Measurements from ENCODE around the gene MSX2.

MSX2 gene

DNA sequence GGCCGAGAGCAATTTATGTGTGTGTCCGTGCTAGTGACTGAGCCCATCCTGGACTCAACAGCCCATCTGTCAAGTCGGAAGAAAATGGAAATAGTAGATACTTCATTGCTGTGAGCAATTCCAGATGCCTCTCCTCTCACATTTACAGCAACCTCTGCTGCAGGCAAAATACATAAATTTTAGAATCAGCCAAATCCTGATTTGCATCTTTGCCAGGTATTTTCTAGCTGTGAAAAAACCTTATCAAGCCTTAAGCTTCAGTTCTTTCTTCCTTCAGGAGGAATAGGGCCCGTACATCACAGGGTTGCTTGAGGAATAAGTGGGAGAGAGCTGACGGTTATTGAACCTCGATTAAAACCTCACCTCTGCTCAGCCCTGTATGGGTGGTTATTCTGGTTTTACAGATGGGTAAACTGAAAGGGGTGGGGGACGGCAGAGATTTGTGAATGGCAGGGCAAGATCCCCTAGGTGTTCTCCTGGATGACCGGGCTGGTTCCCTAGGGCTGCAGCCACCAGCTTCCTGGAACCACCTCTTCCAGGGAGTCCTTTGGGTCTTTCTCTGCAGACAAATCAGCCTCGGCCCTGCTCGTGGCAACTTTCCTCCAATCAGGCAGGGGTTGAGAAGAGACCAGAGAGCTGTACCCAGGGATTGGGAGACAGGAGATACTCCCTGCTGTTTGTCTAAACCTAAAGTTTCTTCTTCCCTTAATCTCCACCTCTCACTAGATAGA is 5.3 kb upstream of the MSX2 start:
- no peak for DNase-seq (ENCODE audit: low read depth in 2 of 2)

DNA sequence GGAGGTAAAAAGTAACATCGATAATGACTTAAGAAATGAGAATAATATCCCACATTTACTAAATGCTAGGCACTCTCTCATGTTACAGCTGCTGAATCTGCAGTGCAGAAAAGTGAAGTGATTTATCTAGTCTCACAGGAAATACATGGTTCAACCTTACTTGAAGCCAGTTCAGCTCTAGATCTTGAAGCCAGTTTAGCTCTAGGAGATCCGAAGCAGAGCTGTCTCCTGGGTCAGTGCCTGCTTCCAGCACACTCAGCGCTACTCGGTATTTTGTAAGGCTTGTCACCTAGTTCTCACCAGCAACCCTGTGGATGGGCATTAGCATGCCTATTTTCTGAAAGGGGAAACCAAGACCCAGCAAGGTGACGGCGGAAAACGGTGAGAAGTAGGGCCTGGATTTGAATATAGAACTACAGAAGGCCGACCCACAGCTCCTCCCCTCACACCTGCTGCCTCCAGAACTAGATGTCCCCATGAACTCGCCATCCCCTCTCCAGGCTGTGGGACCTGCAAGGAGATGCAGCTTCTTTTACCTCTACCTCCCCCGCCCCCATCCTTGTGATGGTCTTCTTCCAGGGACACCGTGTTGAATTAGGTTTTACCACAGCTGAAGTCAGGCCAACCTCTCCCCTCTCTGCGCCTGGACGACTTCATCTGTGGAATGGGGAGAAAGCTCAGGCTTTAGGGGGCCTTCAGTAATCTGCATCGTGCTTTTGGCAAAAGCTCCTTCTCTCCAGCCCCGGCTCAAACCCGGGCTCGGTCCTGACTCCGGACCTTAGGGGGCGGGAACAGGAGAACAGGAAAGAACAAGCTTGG is 4.4 kb upstream of the MSX2 start:
- no peak for DNase-seq (ENCODE audit: low read depth in 2 of 2)

DNA sequence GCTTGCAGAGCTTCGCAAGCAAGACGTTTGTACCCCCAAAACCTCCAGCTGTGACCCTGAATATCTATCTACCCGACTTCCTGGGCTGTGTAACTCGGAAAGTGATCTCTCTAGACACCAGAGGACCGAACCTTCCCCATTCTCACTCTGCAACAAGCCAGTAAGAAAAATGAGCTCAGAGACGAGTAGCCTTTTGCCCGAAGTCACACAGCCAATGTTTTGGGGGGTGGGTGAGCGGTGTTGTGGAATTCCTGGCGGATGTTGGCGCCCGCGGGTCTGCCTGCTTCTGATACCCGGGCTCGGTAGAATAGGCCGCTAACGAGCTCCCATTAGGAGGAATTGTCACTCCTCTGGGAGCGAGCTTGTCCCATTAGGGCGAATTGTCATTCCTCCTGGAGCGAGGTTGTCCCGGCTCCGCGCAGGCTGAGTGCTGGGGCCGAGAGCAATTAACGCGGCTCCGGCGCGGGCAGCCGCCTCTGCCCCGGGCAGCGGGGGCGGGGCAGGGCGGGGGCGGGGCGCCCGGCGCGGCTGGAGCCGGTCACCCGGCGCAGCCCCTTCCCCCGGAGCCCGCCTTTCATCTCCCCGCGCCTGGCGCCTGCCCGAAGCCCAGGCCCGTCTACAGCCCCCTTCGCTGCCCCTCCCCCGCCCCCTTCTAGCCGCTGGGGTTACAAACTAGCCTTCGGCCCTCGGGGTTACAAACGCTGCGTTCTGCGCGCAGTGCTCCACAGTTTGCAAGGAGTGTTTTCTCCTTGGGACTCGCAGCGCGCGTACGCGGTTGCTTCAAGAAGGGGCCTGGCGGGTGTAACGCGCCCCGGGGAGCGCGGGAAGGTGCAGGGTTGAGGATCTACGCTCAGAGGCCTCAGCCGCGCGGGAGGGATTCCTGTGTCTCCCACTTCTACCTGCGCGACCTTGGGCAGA is 3.5 kb upstream of the MSX2 start:
- no peak for DNase-seq (ENCODE audit: low read depth in 2 of 2)

DNA sequence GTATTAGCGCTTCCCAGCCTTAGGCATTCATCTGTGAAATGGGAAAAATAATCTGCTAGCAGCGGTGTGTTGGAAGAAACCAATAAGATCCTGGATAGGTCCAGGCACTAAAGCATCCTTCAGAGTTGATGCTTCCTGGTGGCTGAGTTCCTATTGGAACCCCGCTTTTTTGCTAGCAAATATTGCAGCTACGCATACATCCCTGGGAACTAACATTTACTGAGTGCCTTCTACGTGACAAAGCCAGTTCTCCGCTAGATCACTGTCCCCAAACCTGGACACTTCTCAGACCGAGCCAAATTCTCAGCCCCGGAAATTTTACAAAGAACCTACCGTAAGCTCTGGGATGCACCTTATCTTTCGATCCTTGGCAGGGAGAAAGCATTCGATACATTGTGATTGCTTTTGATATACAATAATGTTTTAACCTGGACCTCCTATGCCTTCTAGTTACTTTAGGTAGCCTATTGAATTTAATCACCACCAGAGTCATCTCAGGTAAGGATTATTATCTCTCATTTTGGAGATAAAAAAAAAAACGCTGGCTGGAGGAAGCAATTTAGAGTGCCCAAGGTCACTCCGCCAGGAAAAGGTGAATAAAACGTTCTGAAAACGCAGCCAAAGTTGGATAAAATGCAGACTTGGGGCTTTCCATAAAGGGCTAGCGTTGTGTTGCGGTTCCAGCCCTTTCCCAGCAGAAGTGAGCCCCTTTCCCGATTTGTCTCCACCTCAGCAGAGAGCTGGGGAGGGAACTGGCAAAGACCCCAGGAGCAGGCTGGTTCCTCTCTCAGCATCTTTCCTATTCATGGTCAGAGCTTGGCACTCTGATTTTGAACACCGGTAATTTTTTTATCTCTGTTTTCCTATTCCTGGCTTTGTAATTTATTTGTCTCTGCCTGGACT is 2.6 kb upstream of the MSX2 start:
- no peak for DNase-seq (ENCODE audit: low read depth in 2 of 2)

DNA sequence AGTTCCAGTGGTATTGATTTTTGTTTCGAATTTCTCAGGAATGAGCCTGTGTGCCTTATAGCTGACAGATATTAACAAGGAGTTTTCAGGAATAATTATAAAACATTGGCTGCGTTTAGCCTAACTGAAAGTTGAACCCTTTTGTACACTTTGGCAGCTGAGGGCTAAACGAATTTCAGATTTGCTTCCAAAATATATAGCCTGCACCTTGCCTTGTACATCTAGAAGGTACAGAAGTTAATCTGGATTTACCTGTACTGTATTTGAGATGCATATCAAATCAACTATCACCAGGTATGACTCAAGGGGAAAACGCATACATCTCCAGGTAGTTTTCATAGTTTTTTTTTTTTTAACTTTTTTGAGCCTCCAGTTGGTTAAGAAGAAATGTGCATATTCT is 1.9 kb upstream of the MSX2 start:
- DNase-seq (ENCODE audit: low read depth in 2 of 2), result no peak

DNA sequence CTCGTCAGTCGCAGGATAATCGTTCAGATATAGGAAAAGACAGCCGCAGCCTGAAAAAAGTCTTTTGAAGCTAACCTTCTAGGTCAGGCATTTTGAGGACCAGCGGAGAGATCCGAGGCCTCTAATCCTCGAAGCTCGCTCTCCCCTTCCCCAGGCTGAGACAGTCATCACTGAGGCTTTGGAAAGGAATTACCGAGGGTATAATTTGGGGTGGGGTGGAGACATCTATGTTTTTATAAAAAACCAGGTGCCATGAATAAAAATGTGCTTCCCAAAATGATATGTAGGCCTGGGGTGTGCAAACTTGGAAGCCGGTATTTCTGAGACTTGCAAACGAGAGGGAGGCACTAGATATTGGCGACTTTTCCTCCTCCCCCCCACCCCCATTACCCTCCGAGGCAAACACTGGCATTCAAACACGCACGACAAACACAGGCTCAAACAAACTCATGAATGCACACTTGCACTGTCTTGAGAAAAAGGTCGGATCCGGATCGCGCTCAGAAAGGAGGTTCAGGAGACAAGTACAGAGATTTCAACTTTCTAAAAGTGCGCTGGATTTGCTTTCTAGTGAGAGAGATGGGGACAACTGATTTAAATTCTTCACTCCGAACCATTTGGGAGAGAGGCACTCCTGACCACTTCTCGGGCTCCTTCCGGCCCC is 935 bp upstream of the MSX2 start:
- no peak for DNase-seq (ENCODE audit: low read depth in 2 of 2)

DNA sequence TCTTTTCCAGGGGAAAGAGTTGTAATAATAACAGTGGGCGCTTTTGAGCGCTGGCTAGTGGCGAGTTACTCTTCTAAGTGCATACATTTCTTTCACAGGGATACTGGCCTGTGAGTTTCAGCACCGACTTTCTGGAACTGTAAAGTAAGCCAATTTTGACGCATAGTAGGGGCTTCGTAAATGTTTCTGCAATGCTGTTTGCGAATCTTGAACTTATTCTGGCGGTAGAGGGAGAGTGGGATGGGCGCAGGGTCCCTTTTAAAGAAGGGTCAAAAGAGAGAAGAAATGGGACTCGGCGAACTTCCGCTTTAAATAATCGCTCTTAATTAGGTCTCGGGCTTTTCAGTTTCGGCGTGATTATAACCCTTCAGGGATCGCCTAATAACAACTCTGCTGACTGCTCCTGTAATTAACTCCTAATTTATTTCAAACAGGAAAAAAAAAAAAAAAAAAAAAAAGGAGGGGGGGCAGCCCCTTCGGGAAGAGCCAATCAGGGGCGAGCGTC is 351 bp upstream of the MSX2 start:
- no peak for DNase-seq (ENCODE audit: low read depth in 2 of 2)

DNA sequence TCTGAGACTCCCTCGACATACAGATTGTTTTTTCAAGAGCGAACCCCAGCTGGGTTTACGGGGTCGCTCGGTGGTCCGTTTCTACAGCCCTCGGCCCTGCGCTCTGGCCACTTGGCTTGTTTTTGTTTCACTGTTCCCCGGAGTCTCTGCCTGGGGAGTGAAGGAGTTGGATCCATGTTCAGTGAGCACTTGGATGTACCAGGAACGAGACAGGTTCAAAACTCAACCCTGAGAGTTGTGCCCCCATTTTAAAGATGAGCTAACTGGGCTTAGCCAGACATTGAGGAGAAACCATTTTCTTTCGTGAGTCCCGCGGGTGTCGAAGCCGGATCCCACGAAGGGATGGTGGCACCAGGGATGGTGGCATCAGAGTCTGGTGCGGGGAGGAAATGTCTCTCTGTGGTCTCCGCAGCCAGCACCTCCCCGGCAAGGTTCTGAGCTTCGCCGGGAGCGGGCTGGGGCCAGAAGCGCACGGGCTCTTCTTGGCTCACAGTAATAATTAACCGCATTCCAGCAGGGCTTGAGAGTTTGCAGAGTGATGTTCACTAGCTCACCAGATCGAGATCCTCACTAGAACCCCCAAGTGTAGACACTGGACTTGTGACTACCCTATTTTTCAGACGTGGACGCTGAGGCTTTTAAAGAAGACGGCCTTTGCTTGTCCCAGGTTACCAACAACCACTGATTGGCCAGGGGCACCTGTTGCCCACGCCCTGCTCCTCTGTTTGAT is 1.0 kb downstream of the MSX2 start:
- no peak for DNase-seq (ENCODE audit: low read depth in 2 of 2)

DNA sequence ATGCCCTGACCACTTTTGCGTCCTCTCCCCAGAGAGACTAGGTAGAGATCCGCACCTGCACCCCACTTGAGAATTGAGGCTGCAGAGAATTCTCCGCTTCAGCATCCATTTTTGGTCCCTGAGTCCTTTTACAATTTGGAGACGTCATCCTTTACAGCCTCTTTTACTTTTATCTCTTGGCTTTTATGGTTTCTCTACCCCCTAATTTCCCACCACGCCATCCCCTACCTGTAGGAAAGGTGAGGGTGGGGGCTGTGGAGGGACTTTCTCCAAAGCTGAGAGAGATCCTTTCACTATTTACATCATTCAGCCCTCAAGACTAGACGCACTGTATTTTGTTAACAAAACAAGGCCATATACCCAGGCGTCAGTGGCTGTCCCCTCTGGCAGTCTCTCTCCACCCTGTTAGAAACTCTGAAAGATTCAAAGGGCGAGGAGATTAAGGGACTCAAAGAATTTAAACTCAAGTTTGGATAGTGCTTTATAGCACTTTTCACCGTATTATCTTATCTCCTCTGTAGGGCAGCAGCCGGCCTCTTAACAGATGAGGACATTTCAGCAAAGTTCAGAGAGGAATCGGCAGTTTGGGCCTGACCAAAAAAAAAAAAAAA is 1.7 kb downstream of the MSX2 start:
- no peak for DNase-seq (ENCODE audit: low read depth in 2 of 2)

DNA sequence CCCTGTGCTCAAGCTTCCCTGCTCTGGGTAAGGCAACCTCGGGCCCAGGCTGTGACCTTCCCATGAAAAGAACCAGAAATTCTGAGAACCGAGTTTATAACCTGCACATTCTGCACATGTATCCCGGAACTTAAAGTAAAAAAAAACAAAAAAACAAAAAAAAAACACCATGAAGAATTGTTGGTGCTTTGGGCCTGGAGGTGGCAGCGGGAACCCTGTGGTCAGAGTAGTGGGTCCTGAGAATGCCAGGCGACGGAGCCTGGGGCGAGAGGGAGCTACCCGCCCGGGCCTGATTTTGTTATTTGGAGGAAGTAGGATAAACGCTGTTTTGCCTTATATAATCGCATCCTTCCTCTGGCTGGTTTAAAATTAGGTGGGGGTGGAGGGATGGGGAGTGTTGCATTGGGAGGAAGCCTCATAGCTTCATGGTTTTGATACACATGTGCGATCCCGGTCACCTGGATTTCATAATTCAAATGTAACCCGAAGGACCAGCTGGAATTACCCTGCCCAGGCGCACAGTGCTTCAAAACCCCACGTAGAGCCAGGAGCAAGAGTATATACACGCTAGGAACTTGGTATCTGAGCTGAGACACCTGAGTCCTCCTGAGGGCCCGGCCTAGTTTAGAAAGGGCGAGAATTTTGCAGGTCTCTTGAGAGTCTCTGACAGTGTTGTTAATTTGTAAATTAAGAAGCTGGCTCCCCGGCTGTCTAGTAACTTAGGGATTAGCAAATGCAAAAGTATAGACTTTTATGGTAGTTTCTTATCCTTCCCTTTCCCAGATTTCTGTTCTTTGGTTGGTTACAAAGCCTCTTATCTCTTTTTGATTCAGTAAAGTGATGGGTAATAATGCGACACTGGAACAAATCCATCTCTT is 2.8 kb downstream of the MSX2 start:
- no peak for DNase-seq (ENCODE audit: low read depth in 2 of 2)

DNA sequence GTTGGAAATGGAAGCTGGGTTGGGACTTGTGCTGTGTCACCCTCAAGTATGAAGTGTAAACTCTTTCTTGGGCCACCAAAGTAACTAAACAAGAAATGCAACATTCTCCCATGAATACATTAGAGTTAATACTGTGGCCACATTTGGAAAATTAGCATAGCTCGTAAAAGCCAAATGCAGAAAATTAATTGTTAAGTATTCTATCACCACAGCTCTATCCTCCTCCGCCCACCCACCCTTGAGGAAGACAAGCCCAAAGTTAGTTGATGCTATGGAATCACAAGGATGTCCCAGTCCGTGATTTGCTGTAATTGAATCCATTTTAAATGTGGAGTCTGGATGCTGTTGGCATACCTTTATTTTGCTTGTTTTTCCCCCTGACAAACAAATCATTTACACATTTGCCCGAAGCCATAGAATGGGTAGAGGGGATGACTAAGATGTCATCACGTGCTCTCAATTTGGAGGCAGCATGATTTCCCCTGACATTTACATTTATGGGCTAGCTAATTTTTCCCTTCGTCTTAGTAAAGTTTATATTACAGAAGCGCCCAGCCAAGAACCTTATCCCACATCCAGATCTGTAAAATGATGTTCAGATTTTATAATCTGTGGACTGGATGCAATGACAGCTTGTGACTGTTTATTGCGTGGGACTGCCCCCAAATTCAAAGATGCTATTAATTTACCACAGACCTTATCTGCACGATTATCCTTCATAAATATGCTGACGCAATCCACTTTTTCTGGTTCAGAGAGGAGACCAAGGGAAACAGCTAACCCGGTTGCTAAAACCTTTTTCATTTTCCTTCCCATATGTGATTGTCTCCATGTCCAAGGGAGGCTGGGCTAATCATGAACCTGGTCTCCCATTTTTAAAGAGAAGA is 3.7 kb downstream of the MSX2 start:
- no peak for DNase-seq (ENCODE audit: low read depth in 2 of 2)

DNA sequence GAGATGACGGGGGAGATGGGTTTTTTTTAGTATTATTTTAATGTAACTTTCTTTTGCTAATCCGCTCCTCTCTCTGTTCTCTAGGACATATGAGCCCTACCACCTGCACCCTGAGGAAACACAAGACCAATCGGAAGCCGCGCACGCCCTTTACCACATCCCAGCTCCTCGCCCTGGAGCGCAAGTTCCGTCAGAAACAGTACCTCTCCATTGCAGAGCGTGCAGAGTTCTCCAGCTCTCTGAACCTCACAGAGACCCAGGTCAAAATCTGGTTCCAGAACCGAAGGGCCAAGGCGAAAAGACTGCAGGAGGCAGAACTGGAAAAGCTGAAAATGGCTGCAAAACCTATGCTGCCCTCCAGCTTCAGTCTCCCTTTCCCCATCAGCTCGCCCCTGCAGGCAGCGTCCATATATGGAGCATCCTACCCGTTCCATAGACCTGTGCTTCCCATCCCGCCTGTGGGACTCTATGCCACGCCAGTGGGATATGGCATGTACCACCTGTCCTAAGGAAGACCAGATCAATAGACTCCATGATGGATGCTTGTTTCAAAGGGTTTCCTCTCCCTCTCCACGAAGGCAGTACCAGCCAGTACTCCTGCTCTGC is 4.8 kb downstream of the MSX2 start:
- no peak for DNase-seq (ENCODE audit: low read depth in 2 of 2)

DNA sequence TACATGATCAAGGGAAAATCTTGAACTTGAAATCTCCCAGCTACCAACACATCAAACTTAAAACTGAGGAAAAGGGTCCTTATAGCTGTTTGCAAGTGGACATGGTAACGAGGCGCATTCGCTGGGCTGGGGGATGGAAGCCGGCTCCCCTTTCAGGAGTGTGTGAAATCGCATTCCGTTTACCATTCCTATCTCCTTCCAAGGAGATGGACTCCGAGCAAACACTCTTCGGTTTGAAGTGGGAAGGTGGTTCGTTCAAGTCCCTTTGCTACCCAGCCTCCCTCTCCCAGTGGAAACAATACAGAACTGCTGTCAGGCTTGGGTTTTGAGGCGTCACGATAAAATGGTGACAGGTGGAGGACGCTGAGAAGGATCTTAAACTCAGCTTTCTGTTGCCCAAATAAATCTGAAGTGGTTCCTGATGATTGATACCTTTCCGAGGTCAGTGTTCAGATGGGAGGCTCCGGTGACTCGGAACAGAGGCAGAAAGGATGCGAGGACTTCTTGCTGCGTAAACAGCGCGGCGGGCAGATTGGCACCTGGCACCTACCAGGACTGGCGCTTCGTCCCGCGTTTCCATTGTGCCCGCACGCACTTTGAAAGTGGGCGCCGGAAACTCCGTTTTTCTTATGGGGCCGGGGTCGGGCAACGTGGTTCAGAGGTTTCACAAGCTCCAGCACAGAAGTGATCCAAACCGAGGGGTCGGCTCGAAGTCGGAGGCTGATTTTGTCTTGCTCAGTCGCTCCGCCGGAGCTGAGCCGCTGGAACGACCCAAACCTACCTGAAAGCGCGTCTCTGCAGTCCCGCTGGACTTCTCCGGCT is 7.0 kb downstream of the MSX2 start:
- DNase-seq (ENCODE audit: low read depth in 2 of 2), result no peak

DNA sequence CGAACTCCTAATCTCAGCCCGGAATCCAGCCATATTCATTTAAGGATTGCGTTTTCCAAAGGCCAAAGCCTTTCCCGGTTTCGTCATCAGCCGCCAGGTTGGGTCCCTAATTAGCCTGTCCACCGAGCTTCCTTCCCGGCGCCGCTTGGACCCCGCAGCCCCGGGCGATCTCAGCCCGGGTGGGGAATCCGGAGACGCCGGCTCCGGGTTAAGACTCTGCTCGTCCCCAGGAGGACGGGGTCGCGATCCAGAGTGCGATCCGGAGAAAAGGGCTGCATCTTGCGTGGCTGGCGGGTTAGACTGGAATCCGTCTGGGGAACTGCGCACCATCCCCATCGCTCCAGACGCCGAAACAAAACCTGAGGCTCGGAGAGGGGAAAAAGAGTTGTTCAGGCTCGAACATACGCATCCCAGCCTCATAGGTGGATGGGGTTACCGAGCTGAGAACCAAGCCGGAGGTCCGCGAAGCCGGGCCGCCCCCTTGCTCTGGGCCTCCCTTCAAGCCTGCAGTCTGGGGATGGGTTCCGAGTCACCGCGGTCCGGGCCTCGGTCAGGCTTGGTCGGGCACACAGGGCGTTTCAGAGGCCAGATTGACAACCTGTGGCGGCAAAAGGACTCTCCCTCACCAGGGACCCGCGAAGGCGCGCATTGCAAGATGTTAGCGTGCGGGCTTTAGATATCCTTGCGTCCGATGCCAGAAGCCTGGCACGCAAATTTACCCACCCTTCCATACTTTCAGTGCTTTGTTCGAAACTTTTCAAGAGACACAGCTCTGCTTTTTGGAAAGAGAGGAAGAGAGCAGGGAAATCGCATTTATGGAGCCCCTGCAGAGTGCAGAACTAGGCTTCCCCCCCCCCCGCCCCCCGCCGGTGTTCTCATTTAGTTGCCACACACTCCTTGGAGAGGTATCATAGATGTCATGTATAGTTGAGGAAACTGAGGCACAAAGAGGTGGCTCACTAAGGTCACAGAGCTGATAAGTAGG is 7.9 kb downstream of the MSX2 start:
- no peak for DNase-seq (ENCODE audit: low read depth in 2 of 2)
